Non-pigmented ciliary epithelial cell (primary cell): ENCODE results near the gene CACNA1D.
A peak's percentile ranks its signal among the peaks of the same experiment; 100 is the strongest.

ENCODE experiments used
- DNase-seq: peaks from one replicate; pipeline ENCODE4 v3.0.0-alpha.2; 2010; ENCODE audit warnings: low read depth

Gene CACNA1D

GRCh38 chr3:53691349-53691748 lies 196.9 kb downstream of the CACNA1D start:
- DNase-seq = no peak

- no peak for DNase-seq
Measured at GRCh38 chr3:53691885-53692284, 197.5 kb downstream of the CACNA1D start.

DNA sequence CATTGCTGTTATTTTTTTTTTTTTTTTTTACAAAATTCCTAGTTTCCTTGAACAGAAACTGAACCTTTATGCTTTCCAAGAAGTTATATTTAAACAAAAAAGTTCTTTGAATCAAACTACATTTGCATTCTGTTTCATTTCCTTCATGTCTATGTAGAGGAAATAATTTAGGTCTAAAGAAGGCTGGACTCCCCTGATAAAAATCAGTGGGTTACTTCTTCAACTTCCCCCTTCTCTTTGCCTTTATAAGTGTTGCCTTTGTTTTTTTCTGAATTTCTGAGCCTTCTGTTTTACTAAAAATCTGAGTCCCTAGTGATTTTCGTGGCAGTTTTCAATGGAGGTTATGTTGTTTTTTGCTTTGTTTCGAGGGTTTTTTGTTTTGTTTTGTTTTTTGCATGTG lies 199.0 kb downstream of the CACNA1D start:
- no peak for DNase-seq

DNA sequence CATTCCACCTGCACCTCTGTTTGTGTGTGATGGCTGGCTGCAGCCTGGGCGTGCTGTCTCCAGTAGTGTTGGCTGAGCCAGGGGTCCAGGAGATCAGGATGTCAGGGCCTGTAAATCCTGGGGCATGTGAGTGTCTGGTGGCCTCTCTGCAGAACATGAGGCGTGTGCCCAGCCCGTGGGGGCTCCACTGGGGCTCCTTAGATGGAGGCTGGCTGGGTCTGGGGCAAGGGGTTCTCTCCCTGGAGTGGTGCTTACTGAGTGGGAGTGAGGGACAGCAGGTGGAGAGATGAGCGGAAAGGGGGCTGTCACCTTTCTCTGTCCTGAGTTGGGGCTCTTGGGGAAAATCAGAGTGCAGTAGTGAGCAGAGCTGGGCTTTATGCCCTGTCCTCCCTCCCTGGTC lies 199.6 kb downstream of the CACNA1D start:
- no peak for DNase-seq

- no peak for DNase-seq
Measured at GRCh38 chr3:53694666-53695323, 200.4 kb downstream of the CACNA1D start.

DNA sequence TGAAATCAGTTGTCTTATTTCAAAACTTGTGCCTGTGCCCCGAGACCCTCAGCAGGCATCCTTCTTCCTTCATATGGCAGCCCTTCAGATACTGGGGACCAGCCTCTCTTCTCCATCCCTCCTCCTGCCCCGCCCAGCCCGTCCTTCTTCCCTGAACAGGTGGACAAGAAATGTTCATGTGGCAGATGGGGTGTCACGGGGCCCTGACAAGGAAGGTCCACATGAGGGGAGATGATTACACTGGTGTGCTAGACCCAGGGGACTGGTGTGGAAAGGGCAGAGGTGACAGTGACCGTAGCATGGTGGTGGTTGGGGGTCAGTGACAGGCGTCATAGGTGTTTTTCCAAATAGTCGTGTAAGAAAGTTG lies 200.9 kb downstream of the CACNA1D start:
- no peak for DNase-seq

GRCh38 chr3:53696401-53697172 lies 202.2 kb downstream of the CACNA1D start:
- no peak for DNase-seq

- DNase-seq = no peak
Measured at GRCh38 chr3:53700441-53700840, 206.0 kb downstream of the CACNA1D start.

GRCh38 chr3:53702776-53703530 lies 208.5 kb downstream of the CACNA1D start:
- DNase-seq = no peak

- no peak for DNase-seq
Measured at GRCh38 chr3:53703630-53704362, 209.4 kb downstream of the CACNA1D start.

DNA sequence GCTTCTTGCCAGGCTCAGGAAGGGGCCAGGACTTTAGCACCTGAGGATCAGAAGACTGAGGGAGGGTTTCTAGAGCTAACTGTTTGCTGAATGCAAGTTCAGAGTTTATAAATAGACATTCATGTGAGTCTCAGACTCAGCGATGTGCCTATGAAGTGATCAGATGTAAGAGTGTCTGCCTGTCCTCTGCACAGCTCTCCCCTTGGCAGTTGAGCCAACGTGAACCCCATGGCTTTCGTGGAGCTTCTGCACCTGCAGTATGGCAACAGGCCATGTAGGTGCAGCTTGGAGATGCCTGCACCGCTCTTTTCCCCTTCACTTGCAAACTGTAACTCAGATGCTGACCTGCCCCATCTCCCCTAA lies 209.9 kb downstream of the CACNA1D start:
- DNase-seq = no peak

DNA sequence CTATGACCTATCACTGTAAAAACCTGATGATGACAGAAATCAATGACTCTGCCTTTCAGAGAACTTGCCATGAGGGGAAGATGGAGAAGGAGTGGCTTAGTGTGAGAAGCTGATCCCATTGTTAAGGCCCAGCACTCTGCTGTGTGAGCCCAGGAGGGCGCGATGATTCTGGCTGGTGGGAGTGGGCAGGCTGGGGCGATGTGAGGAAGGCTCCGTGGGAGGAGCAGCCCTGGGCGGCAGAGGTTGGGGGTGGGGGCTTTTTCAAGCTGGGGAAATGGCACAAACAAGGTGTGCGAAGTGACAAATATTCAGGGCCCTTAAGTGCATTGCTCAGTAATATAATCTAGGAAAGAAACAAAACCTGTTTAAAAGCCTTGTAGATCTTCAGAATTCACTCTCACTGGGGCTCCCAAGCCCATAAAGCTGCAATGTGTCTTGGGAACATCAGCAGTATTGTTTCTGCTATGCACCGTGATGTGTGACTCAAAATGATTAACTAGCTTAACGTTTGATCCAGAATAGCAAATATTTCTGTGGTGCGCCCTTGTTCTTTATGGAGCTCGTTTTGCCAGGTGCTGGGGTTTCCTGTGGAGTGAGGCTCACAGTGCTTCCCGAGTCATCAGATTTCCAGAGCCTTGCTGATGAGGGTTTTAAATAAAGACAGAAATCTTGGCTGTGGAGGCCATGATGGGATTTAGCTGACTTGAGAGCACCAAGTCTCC lies 210.8 kb downstream of the CACNA1D start:
- no peak for DNase-seq

GRCh38 chr3:53705774-53706173 lies 211.4 kb downstream of the CACNA1D start:
- DNase-seq = no peak

- no peak for DNase-seq
Measured at GRCh38 chr3:53707222-53707621, 212.8 kb downstream of the CACNA1D start.

DNA sequence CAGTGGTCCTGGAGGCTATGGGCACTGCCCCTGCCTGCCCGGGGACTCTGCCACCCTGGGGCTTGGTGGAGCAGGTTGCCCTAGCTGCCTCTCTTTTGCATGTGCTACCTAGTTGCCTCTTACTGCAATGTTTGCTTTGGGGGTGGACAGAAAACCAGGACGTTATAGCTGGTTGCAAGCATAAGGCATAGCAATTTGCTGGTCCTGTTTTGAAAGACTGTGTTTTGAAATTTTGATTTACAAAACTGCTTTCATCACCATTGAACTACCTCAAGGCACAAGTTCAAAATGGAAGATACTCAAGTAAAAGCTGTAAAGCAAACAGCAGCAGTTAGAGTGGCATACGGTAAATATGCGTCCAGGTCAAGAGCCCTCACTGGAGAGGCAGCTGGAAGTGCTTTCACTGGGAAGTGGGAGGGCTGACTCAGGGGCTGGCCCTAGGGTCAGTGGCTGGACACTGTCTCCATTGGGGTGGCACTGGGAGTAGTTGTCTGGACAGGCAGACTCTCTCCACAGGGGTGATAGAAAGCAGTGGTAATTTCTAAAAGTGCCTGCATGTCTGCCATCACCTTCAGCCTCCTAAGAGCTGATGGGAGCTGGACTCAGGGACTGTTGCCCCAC lies 213.7 kb downstream of the CACNA1D start:
- DNase-seq = no peak

- DNase-seq = no peak
Measured at GRCh38 chr3:53709256-53709655, 214.8 kb downstream of the CACNA1D start.

- peak; percentile 20 for DNase-seq
Measured at GRCh38 chr3:53709860-53710674, 215.7 kb downstream of the CACNA1D start.

- no peak for DNase-seq
Measured at GRCh38 chr3:53711387-53711786, 217.0 kb downstream of the CACNA1D start.

- DNase-seq = no peak
Measured at GRCh38 chr3:53712817-53713388, 218.5 kb downstream of the CACNA1D start.

GRCh38 chr3:53713626-53714025 lies 219.2 kb downstream of the CACNA1D start:
- no peak for DNase-seq
